ENCODE data around the gene TMEM203. TPM values are rescaled to one million over a fixed set of nuclear protein-coding genes. Genes with fewer than 3 reads are reported as not detected.
A peak's percentile ranks its signal among the peaks of the same experiment; 100 is the strongest.

TMEM203 gene
- total RNA-seq, 2 experiments from 2014 or later, result 34.6 to 36.6 TPM

GRCh38 chr9:137169896-137170358 lies 35.5 kb downstream of the TMEM203 start, which contains the start of gene LRRC26:
LRRC26 (minus strand) TSS chr9:137170051; CDS start chr9:137169943, 108 bp downstream.
- no peaks in the 10 kb centered on the region for H3K36me3 Mint-ChIP-seq (ENCODE audit: low read depth)
- POLR2A ChIA-PET, result interaction anchor here (0.9 to 1.1 kb wide), 3 partner anchors 19 to 71 kb away, joined by 3 to 4 read pairs (median 3); partner anchors contain the start of gene TUBB4B
- CTCF ChIA-PET, result no interaction called here
- H3K9me3 Mint-ChIP-seq (ENCODE audit: insufficient read depth), result no peaks in the 10 kb centered on the region
- no peak within 1 kb of the TSS for H3K27ac Mint-ChIP-seq
- peaks cover 40% of the 10 kb centered on the region for H3K27me3 Mint-ChIP-seq (ENCODE audit: low read depth)
- DNase-seq (no peak), ATAC-seq (no peak)
- peaks cover 3% of the 10 kb centered on the region for H3K4me1 Mint-ChIP-seq (ENCODE audit: low read depth)
- peak within 1 kb of the TSS; percentile 31 for H3K4me3 Mint-ChIP-seq

- ChIA-PET CTCF (no interaction called here), POLR2A (interaction anchor here (0.6 to 1.1 kb wide), 3 partner anchors 12 to 71 kb away, joined by 3 read pairs; partner anchors contain the start of gene TUBB4B)
- peaks cover 3% of the 10 kb centered on the region for H3K4me1 Mint-ChIP-seq (ENCODE audit: low read depth)
- no peak overlapping the region for H3K27ac Mint-ChIP-seq
- H3K36me3 Mint-ChIP-seq (ENCODE audit: low read depth), result no peaks in the 10 kb centered on the region
- no peak for DNase-seq
- H3K9me3 Mint-ChIP-seq (ENCODE audit: insufficient read depth), result no peaks in the 10 kb centered on the region
- peaks cover 40% of the 10 kb centered on the region for H3K27me3 Mint-ChIP-seq (ENCODE audit: low read depth)
- H3K4me3 Mint-ChIP-seq, result peak overlapping the region; percentile 31
- ATAC-seq, result peak; percentile 37
Observed at GRCh38 chr9:137168904-137169856, 36.3 kb downstream of the TMEM203 start.

DNA sequence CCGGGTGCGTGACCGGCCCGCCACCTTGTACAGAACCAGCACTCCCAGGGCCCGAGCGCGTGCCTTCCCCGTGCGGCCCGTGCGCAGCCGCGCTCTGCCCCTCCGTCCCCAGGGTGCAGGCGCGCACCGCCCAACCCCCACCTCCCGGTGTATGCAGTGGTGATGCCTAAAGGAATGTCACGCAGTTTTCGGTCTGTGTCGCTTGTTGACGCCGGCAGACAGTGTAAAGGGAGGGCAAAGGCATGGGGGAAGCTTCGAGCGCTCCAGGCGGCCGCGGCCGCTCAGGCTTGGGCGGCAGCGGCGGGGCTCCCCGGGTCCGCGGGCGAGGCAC lies 36.9 kb downstream of the TMEM203 start:
- peaks cover 41% of the 10 kb centered on the region for H3K27me3 Mint-ChIP-seq (ENCODE audit: low read depth)
- no peaks in the 10 kb centered on the region for H3K36me3 Mint-ChIP-seq (ENCODE audit: low read depth)
- ATAC-seq, result peak; percentile 13
- no peak for DNase-seq
- H3K4me3 Mint-ChIP-seq, result no peak overlapping the region
- ChIA-PET CTCF (no interaction called here), POLR2A (interaction anchor here (0.6 kb wide), 1 partner anchor 12 kb away, joined by 3 read pairs; no protein-coding TSS in a partner anchor)
- H3K4me1 Mint-ChIP-seq (ENCODE audit: low read depth), result peaks cover 3% of the 10 kb centered on the region
- H3K27ac Mint-ChIP-seq, result no peak overlapping the region
- no peaks in the 10 kb centered on the region for H3K9me3 Mint-ChIP-seq (ENCODE audit: insufficient read depth)

- no peak for ATAC-seq
- Mint-ChIP-seq H3K4me1 (ENCODE audit: low read depth) (peaks cover 3% of the 10 kb centered on the region), H3K27ac (no peak overlapping the region), H3K27me3 (ENCODE audit: low read depth) (peaks cover 37% of the 10 kb centered on the region), H3K36me3 (ENCODE audit: low read depth) (no peaks in the 10 kb centered on the region), H3K9me3 (ENCODE audit: insufficient read depth) (no peaks in the 10 kb centered on the region), H3K4me3 (no peak overlapping the region)
- ChIA-PET POLR2A (interaction anchor here (0.6 kb wide), 1 partner anchor 11 kb away, joined by 3 read pairs; no protein-coding TSS in a partner anchor), CTCF (no interaction called here)
- DNase-seq, result no peak
Observed at GRCh38 chr9:137167747-137168572, 37.5 kb downstream of the TMEM203 start.

GRCh38 chr9:137167277-137167746 lies 38.1 kb downstream of the TMEM203 start:
- H3K4me1 Mint-ChIP-seq (ENCODE audit: low read depth), result peaks cover 3% of the 10 kb centered on the region
- DNase-seq, result no peak
- no peak for ATAC-seq
- no peak overlapping the region for H3K4me3 Mint-ChIP-seq
- peaks cover 37% of the 10 kb centered on the region for H3K27me3 Mint-ChIP-seq (ENCODE audit: low read depth)
- no peaks in the 10 kb centered on the region for H3K36me3 Mint-ChIP-seq (ENCODE audit: low read depth)
- no peaks in the 10 kb centered on the region for H3K9me3 Mint-ChIP-seq (ENCODE audit: insufficient read depth)
- ChIA-PET POLR2A (no interaction called here), CTCF (no interaction called here)
- H3K27ac Mint-ChIP-seq, result no peak overlapping the region

GRCh38 chr9:137166380-137167229 lies 38.8 kb downstream of the TMEM203 start:
- POLR2A ChIA-PET, result no interaction called here
- Mint-ChIP-seq H3K4me3 (no peak overlapping the region), H3K27me3 (ENCODE audit: low read depth) (peaks cover 35% of the 10 kb centered on the region)

DNA sequence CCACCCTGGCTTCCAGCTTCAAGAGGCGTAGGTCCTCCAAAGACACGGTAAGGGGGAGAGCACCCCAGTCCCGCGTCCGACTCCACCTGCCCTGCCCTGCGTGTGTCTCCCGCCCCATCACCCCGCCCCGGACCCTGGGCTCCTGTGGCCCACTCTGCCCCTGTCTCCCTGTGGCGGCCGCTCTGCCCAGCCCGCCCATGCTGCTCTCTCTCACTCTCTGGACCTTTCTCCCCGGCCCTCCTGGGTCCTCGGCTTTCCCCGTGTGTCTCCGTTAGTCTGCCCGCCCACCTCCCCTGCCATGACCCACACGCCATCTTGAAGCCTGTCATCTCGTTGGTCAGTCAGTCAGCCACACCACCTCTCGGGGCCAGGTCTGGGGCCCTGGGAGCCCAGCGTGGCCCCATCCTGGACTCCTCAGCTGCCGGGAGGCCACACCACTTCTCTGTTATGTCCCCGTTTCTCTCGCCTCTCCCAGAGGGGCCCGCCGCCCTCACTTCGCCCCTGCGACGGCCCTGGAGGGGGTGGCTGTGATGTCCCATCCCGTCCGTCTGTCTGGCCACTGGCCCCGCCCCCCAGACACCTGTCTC lies 40.1 kb downstream of the TMEM203 start:
- ChIA-PET POLR2A (no interaction called here), CTCF (no interaction called here)
- H3K4me1 Mint-ChIP-seq (ENCODE audit: low read depth), result peaks cover 5% of the 10 kb centered on the region

More at GRCh38 chr9:137166380-137167229, 38.8 kb downstream of the TMEM203 start:
- Mint-ChIP-seq H3K4me1 (ENCODE audit: low read depth) (peaks cover 5% of the 10 kb centered on the region), H3K36me3 (ENCODE audit: low read depth) (no peaks in the 10 kb centered on the region), H3K27ac (no peak overlapping the region), H3K9me3 (ENCODE audit: insufficient read depth) (no peaks in the 10 kb centered on the region)
- ATAC-seq (no peak), DNase-seq (no peak)
- CTCF ChIA-PET, result no interaction called here

GRCh38 chr9:137164370-137165249 lies 40.8 kb downstream of the TMEM203 start:
- H3K4me1 Mint-ChIP-seq (ENCODE audit: low read depth), result peaks cover 5% of the 10 kb centered on the region
- POLR2A ChIA-PET, result no interaction called here

More for the DNA sequence above, 40.1 kb downstream of the TMEM203 start:
- Mint-ChIP-seq H3K27me3 (ENCODE audit: low read depth) (peaks cover 27% of the 10 kb centered on the region), H3K9me3 (ENCODE audit: insufficient read depth) (no peaks in the 10 kb centered on the region), H3K27ac (no peak overlapping the region), H3K4me3 (no peak overlapping the region), H3K36me3 (ENCODE audit: low read depth) (no peaks in the 10 kb centered on the region)
- DNase-seq (no peak), ATAC-seq (no peak)

GRCh38 chr9:137163805-137164204 lies 41.6 kb downstream of the TMEM203 start:
- no peak overlapping the region for H3K4me3 Mint-ChIP-seq
- peaks cover 28% of the 10 kb centered on the region for H3K27me3 Mint-ChIP-seq (ENCODE audit: low read depth)
- DNase-seq (no peak), ATAC-seq (no peak)
- CTCF ChIA-PET, result no interaction called here
- no peaks in the 10 kb centered on the region for H3K36me3 Mint-ChIP-seq (ENCODE audit: low read depth)
- H3K9me3 Mint-ChIP-seq (ENCODE audit: insufficient read depth), result no peaks in the 10 kb centered on the region
- no peak overlapping the region for H3K27ac Mint-ChIP-seq
- H3K4me1 Mint-ChIP-seq (ENCODE audit: low read depth), result peaks cover 9% of the 10 kb centered on the region
- POLR2A ChIA-PET, result interaction anchor here (1.6 kb wide), 1 partner anchor 77 kb away, joined by 3 read pairs; the partner anchor contains the start of gene TUBB4B

More at GRCh38 chr9:137164370-137165249, 40.8 kb downstream of the TMEM203 start:
- no peak overlapping the region for H3K27ac Mint-ChIP-seq
- H3K36me3 Mint-ChIP-seq (ENCODE audit: low read depth), result no peaks in the 10 kb centered on the region
- DNase-seq, result no peak
- no peaks in the 10 kb centered on the region for H3K9me3 Mint-ChIP-seq (ENCODE audit: insufficient read depth)
- CTCF ChIA-PET, result no interaction called here
- peaks cover 26% of the 10 kb centered on the region for H3K27me3 Mint-ChIP-seq (ENCODE audit: low read depth)
- H3K4me3 Mint-ChIP-seq, result no peak overlapping the region
- ATAC-seq, result no peak

DNA sequence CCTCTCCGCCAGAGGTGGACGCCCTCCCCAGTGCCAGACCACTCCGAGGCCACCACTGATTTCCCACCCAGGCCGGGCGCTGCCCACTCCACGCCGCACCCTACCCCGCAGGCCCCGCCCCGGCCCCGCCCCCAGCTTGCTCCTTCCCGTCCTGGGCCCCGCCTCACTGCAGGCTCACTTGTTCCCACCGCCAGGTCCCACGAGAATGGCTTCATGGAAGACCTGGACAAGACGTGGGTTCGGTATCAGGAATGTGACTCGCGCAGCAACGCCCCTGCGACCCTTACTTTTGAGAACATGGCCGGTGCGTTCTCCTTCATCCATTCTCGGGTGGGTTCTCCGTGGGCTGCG lies 42.1 kb downstream of the TMEM203 start:
- Mint-ChIP-seq H3K27me3 (ENCODE audit: low read depth) (peaks cover 25% of the 10 kb centered on the region), H3K4me1 (ENCODE audit: low read depth) (peaks cover 10% of the 10 kb centered on the region), H3K27ac (no peak overlapping the region), H3K36me3 (ENCODE audit: low read depth) (no peaks in the 10 kb centered on the region), H3K4me3 (no peak overlapping the region), H3K9me3 (ENCODE audit: insufficient read depth) (no peaks in the 10 kb centered on the region)
- DNase-seq (no peak), ATAC-seq (no peak)
- CTCF ChIA-PET, result no interaction called here
- POLR2A ChIA-PET, result interaction anchor here (1.6 kb wide), 1 partner anchor 77 kb away, joined by 3 read pairs; the partner anchor contains the start of gene TUBB4B

Data from activated CD8-positive, alpha-beta T cell treated with anti-CD3 and anti-CD28 coated beads, Interleukin-2, amount 10 ng/mL, durations not matched to agents 7 days and 5 days (primary cell).